GM12873 (cell line): Measurements from ENCODE around the gene KYAT1.

ENCODE experiments used
- CTCF ChIP-seq: IDR thresholded peaks from 2 replicates; pipeline ENCODE4 v1.5.1; 2012; ENCODE audit warnings: low read depth, mild to moderate bottlenecking, moderate library complexity, low read length, control low read depth; ENCODE audit not compliant: insufficient read depth; ENCODE audit errors: missing control alignments

The KYAT1 gene

GRCh38 chr9:128809036-128809599 lies 72.6 kb downstream of the KYAT1 start:
- TF ChIP-seq CTCF = no peak

- TF ChIP-seq CTCF = no peak
Observed at GRCh38 chr9:128808543-128808942, 73.2 kb downstream of the KYAT1 start.

- TF ChIP-seq CTCF = no peak
Observed at GRCh38 chr9:128807827-128808226, 73.9 kb downstream of the KYAT1 start.

DNA sequence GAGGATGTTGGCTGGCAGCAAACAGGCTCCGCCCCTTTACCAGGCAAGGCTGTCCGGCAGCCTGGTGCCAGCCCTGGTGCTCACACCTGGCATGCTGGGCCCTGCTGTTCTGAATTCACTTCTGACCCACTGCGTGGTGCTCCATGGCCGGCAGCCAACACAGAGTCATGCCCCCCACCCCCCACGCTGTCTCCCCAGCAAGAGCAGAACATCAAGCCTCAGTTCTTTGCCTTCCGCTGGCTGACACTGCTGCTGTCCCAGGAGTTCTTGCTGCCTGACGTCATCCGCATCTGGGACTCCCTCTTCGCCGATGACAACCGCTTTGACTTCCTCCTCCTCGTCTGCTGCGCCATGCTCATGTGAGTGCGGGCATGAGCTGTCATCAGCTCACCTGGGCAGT lies 76.1 kb downstream of the KYAT1 start:
- no peak for TF ChIP-seq CTCF

- TF ChIP-seq CTCF = no peak
Observed at GRCh38 chr9:128802482-128802881, 79.3 kb downstream of the KYAT1 start.

DNA sequence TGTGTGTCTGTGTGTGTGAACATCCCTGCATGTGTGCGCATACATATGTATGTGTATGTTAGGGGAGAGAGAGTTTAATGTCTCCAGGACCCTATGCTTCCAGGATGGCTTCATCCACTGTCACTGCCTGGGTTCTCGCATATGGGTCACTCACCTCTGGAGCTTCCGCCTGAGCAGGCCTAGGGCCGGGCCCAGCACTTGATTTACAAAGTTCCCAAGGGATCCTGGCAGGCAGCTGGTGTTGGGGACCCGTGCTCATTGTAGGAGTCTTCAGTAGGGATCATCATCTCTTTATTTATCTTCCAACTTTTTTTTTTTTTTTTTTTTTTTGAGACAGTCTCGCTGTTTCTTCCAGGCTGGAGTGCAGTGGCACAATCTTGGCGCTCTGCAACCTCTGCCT lies 81.7 kb downstream of the KYAT1 start:
- TF ChIP-seq CTCF = no peak

- TF ChIP-seq CTCF = no peak
Observed at GRCh38 chr9:128798896-128799295, 82.9 kb downstream of the KYAT1 start.
